ENCODE results near the gene SYNM. TPM values are rescaled to one million over a fixed set of nuclear protein-coding genes. Genes with fewer than 3 reads are reported as not detected.

The SYNM gene
- total RNA-seq, 6 experiments from 2014 or later: 4.6 to 7.6 (median 7.4) TPM

DNA sequence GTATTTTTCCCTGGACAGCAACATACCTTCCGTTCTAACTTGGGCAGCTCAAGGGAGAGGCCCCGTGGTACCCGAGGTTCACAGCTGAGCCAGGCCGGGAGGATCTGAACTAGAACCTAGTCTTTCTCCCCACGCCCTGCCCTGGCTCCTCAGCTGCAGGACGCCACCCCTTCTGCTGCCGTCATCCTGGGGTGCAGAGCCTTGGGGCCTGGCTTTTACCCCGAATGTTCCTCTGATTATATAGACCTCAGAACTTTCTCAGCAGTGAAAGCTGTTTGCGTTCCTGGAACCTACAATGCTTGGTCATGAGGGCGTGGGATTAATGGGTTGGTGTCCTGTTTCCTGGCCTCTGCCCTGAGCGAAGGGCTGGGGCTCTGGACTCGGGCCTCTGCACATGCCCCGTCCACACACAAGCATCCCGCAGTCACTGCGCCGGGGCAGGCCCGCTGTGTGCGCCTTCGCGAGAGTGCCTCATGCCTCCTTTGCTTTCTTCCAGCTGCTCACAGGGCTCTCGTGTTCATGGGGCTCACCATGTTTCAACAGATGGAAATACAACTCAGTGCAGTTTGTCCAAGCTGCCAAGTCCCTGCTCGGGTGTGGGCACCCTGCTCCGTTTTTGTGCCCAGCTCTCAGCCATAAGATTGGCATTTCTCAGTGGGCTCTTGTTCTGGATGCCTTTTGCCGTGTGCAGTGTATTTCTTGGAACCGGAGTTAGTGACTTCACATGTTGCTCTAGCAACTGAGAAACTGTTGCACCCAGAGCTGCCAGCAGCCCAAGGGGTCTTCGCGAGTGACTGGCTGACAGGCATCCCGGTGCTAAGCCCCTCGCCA is 20.4 kb downstream of the SYNM start:
- H3K4me1 Mint-ChIP-seq (ENCODE audit: low read depth): peaks cover 23% of the 10 kb centered on the region
- peaks cover 3% of the 10 kb centered on the region for H3K27me3 Mint-ChIP-seq (ENCODE audit: insufficient read depth)
- DNase-seq: no peak
- H3K4me3 Mint-ChIP-seq: no peak overlapping the region
- no peak for TF ChIP-seq CTCF (IDR thresholded peaks at IDR 0.05)
- H3K36me3 Mint-ChIP-seq (ENCODE audit: low read depth): peaks cover 20% of the 10 kb centered on the region
- peak overlapping the region; percentile 25; the same call in 1 of the 2 replicates for H3K27ac Mint-ChIP-seq
- no peaks in the 10 kb centered on the region for H3K9me3 Mint-ChIP-seq

- Mint-ChIP-seq H3K9me3 (no peaks in the 10 kb centered on the region), H3K27me3 (ENCODE audit: insufficient read depth) (peaks cover 3% of the 10 kb centered on the region), H3K4me1 (ENCODE audit: low read depth) (peaks cover 23% of the 10 kb centered on the region), H3K4me3 (no peak overlapping the region), H3K27ac (no peak overlapping the region), H3K36me3 (ENCODE audit: low read depth) (peaks cover 26% of the 10 kb centered on the region)
- no peak for DNase-seq
- no peak for TF ChIP-seq CTCF (IDR thresholded peaks at IDR 0.05)
These were observed 21.3 kb downstream of the SYNM start for GRCh38 chr15:99126131-99126588.

DNA sequence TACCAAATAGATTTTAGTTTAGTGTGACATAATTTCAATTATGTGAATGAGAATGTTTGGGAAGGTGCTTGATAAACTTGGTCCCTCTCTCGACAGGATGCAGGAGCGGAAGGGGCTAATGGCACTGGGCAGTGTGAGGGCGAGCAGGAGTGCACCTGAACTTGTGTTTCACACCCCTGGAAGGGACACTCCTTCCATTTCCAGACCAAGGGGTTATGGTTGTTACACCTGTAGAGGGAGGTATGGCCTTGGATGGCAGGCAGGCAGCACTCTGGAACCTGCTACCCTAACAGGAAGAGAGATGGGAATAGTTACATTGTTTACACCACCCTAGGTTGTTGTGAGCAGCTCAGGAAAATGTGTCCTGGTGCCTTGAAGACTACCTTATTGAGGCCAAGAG is 22.1 kb downstream of the SYNM start:
- Mint-ChIP-seq H3K27me3 (ENCODE audit: insufficient read depth) (peaks cover 3% of the 10 kb centered on the region), H3K27ac (no peak overlapping the region), H3K36me3 (ENCODE audit: low read depth) (peaks cover 26% of the 10 kb centered on the region), H3K4me1 (ENCODE audit: low read depth) (peaks cover 23% of the 10 kb centered on the region), H3K4me3 (no peak overlapping the region), H3K9me3 (no peaks in the 10 kb centered on the region)
- no peak for DNase-seq
- no peak for TF ChIP-seq CTCF (IDR thresholded peaks at IDR 0.05)

- no peak for TF ChIP-seq CTCF (IDR thresholded peaks at IDR 0.05)
- Mint-ChIP-seq H3K4me1 (ENCODE audit: low read depth) (peaks cover 23% of the 10 kb centered on the region), H3K27me3 (ENCODE audit: insufficient read depth) (peaks cover 3% of the 10 kb centered on the region), H3K36me3 (ENCODE audit: low read depth) (peaks cover 26% of the 10 kb centered on the region), H3K27ac (no peak overlapping the region), H3K4me3 (no peak overlapping the region), H3K9me3 (no peaks in the 10 kb centered on the region)
- no peak for DNase-seq
These were observed 22.9 kb downstream of the SYNM start for GRCh38 chr15:99127773-99128172.

DNA sequence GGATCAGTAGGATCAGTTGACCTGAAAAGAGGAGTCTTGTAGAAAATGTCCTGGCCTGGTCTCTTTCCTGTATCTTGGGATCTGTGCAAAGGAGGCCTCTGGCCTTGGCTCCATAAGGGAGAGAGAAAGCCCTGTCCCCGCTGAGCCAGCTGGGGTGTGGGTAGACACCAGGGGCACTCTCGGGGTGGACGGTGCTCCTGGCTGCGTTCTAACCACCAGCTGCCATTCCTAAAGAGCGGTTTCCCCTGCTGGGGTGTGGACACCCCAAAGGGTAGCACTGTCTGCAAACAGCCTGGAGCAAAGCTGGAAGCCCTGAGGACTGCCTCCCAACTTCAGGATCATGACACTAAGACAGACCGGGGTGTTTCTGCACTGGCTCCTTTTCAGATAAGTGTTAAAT is 23.5 kb downstream of the SYNM start:
- Mint-ChIP-seq H3K36me3 (ENCODE audit: low read depth) (peaks cover 26% of the 10 kb centered on the region), H3K4me1 (ENCODE audit: low read depth) (peaks cover 16% of the 10 kb centered on the region), H3K4me3 (no peak overlapping the region), H3K9me3 (no peaks in the 10 kb centered on the region), H3K27me3 (ENCODE audit: insufficient read depth) (peaks cover under 1% of the 10 kb centered on the region), H3K27ac (no peak overlapping the region)
- DNase-seq: no peak
- no peak for TF ChIP-seq CTCF (IDR thresholded peaks at IDR 0.05)
